Prostate gland (tissue), 2 donors: ENCODE data around the gene SLIT2.

Experiments used
- POLR2A ChIP-seq: fragments of 450-650 bp; IDR thresholded peaks from one replicate; pipeline ENCODE4 v1.6.1; 2016; ENCODE audit warnings: antibody characterized with exemption, mild to moderate bottlenecking
- POLR2AphosphoS5 ChIP-seq: sonication (generic); formaldehyde crosslinking; IDR thresholded peaks from one replicate; pipeline ENCODE4 v1.6.1; 2017; ENCODE audit warnings: antibody characterized with exemption
- TF ChIP-seq, protein P1 (sequence below), 4 experiments: fragments of 200-600 bp in 2 of 4; fragments of 450-650 bp in 2 of 4; sonication (generic) in 2 of 4; IDR thresholded peaks; 1 replicate in 3 of 4; 2 replicates in 1 of 4; pipeline ENCODE4 v1.5.1; 2016 to 2019; ENCODE audit warnings: antibody characterized with exemption in 4 of 4, mild to moderate bottlenecking in 2 of 4, moderate library complexity in 2 of 4

DNA sequence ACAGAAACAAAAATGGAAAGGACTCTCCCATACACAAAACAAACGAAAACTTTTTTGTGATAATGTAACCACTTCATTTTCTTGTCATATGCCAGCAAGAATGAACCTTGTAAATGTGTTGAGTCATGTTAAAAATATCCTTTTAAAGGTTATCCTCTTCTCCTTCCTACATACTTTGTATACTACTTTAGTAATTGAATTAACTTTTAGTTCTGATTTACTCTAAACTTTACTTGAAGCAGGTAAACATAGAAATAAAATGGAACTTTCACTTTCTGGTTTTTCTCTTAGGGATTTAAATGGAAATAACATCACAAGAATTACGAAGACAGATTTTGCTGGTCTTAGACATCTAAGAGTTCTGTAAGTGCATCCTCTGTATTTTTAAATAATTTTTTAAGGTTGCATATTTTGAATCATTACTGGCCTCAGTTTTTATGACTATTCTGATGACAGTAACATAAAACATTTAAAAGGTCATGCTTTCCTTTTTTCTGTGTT, 4.7 kb downstream of the SLIT2 start:
- TF ChIP-seq, protein P1, sequence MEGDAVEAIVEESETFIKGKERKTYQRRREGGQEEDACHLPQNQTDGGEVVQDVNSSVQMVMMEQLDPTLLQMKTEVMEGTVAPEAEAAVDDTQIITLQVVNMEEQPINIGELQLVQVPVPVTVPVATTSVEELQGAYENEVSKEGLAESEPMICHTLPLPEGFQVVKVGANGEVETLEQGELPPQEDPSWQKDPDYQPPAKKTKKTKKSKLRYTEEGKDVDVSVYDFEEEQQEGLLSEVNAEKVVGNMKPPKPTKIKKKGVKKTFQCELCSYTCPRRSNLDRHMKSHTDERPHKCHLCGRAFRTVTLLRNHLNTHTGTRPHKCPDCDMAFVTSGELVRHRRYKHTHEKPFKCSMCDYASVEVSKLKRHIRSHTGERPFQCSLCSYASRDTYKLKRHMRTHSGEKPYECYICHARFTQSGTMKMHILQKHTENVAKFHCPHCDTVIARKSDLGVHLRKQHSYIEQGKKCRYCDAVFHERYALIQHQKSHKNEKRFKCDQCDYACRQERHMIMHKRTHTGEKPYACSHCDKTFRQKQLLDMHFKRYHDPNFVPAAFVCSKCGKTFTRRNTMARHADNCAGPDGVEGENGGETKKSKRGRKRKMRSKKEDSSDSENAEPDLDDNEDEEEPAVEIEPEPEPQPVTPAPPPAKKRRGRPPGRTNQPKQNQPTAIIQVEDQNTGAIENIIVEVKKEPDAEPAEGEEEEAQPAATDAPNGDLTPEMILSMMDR (IDR thresholded peaks at IDR 0.05) = no peak
- TF ChIP-seq POLR2A (no peak), POLR2AphosphoS5 (no peak)
